Chondrocyte (in vitro differentiated cells): ENCODE measurements around the gene HSF2BP. TPM values are rescaled to one million over a fixed set of nuclear protein-coding genes. Genes with fewer than 3 reads are reported as not detected.
A peak's percentile ranks its signal among the peaks of the same experiment; 100 is the strongest.

Source experiments
- DNase-seq: peaks from one replicate; pipeline ENCODE4 v3.0.0; 2021; ENCODE audit warnings: mixed read lengths, low spot score
- H3K27ac Mint-ChIP-seq: one replicate; pipeline ENCODE4 v1.8.0; 2021; ENCODE audit warnings: mild to moderate bottlenecking, moderate library complexity, mixed read lengths; ENCODE audit not compliant: unreplicated experiment
- H3K27me3 Mint-ChIP-seq: 2 replicates; pipeline ENCODE4 v1.8.0; 2021; ENCODE audit warnings: low read depth, mixed read lengths
- H3K36me3 Mint-ChIP-seq: 2 replicates; pipeline ENCODE4 v1.8.0; 2021; ENCODE audit warnings: low read depth, mixed read lengths
- H3K4me1 Mint-ChIP-seq: 2 replicates; pipeline ENCODE4 v1.8.0; 2021; ENCODE audit warnings: low read depth, mild to moderate bottlenecking, mixed read lengths
- H3K4me3 Mint-ChIP-seq: one replicate; pipeline ENCODE4 v1.8.0; 2021; ENCODE audit warnings: mild to moderate bottlenecking, moderate library complexity, mixed read lengths; ENCODE audit not compliant: unreplicated experiment
- H3K9me3 Mint-ChIP-seq: 2 replicates; pipeline ENCODE4 v1.8.0; 2021; ENCODE audit warnings: low read depth, mixed read lengths
- CTCF ChIP-seq: fragments of 200-600 bp; sonication (generic); IDR thresholded peaks from 2 replicates; pipeline ENCODE4 v1.5.0; 2021; ENCODE audit warnings: antibody characterized with exemption, mild to moderate bottlenecking, moderate library complexity
- total RNA-seq: library from RNA; stranded (reverse); gene quantifications from 3 replicates; pipeline ENCODE4 v1.2.1, GENCODE V29; 2021

Gene HSF2BP
- total RNA-seq, 1 donor from 2014 or later: 3.5 TPM

- Mint-ChIP-seq H3K4me3 (no peak overlapping the region), H3K27ac (peak overlapping the region; percentile 75), H3K4me1 (peaks cover 4% of the 10 kb centered on the region), H3K9me3 (peaks cover 3% of the 10 kb centered on the region), H3K27me3 (no peaks in the 10 kb centered on the region), H3K36me3 (peaks cover 12% of the 10 kb centered on the region)
- no peak for DNase-seq
- TF ChIP-seq CTCF: no peak
These were observed 10.7 kb upstream of the HSF2BP start for GRCh38 chr21:43669828-43670605.

- no peak for DNase-seq
- no peak overlapping the region for H3K27ac Mint-ChIP-seq
These were observed 8.1 kb upstream of the HSF2BP start for GRCh38 chr21:43667191-43667904.

GRCh38 chr21:43665879-43666278 is 6.6 kb upstream of the HSF2BP start:
- H3K36me3 Mint-ChIP-seq: peaks cover 10% of the 10 kb centered on the region
- no peak overlapping the region for H3K4me3 Mint-ChIP-seq
- DNase-seq: no peak
- H3K4me1 Mint-ChIP-seq: peaks cover 14% of the 10 kb centered on the region
- H3K9me3 Mint-ChIP-seq: peaks cover 3% of the 10 kb centered on the region
- no peaks in the 10 kb centered on the region for H3K27me3 Mint-ChIP-seq
- no peak for TF ChIP-seq CTCF
- H3K27ac Mint-ChIP-seq: no peak overlapping the region

More at GRCh38 chr21:43667191-43667904, 8.1 kb upstream of the HSF2BP start:
- no peak for TF ChIP-seq CTCF
- H3K4me3 Mint-ChIP-seq: no peak overlapping the region
- peaks cover 4% of the 10 kb centered on the region for H3K4me1 Mint-ChIP-seq
- peaks cover 12% of the 10 kb centered on the region for H3K36me3 Mint-ChIP-seq
- H3K27me3 Mint-ChIP-seq: no peaks in the 10 kb centered on the region
- peaks cover 3% of the 10 kb centered on the region for H3K9me3 Mint-ChIP-seq

- no peak overlapping the region for H3K4me3 Mint-ChIP-seq
- H3K27ac Mint-ChIP-seq: no peak overlapping the region
- H3K27me3 Mint-ChIP-seq: no peaks in the 10 kb centered on the region
- peaks cover 25% of the 10 kb centered on the region for H3K4me1 Mint-ChIP-seq
- DNase-seq: no peak
- peaks cover 10% of the 10 kb centered on the region for H3K36me3 Mint-ChIP-seq
- TF ChIP-seq CTCF: no peak
- H3K9me3 Mint-ChIP-seq: peaks cover 3% of the 10 kb centered on the region
These were observed 5.1 kb upstream of the HSF2BP start for GRCh38 chr21:43664358-43664757.

- peaks cover 3% of the 10 kb centered on the region for H3K9me3 Mint-ChIP-seq
- no peak for DNase-seq
- no peak for TF ChIP-seq CTCF
- peaks cover 10% of the 10 kb centered on the region for H3K36me3 Mint-ChIP-seq
- H3K4me1 Mint-ChIP-seq: peaks cover 31% of the 10 kb centered on the region
- no peak overlapping the region for H3K4me3 Mint-ChIP-seq
- no peak overlapping the region for H3K27ac Mint-ChIP-seq
- no peaks in the 10 kb centered on the region for H3K27me3 Mint-ChIP-seq
These were observed 3.7 kb upstream of the HSF2BP start for GRCh38 chr21:43663033-43663432.
